ENCODE measurements around the gene HOXC6.

DNA sequence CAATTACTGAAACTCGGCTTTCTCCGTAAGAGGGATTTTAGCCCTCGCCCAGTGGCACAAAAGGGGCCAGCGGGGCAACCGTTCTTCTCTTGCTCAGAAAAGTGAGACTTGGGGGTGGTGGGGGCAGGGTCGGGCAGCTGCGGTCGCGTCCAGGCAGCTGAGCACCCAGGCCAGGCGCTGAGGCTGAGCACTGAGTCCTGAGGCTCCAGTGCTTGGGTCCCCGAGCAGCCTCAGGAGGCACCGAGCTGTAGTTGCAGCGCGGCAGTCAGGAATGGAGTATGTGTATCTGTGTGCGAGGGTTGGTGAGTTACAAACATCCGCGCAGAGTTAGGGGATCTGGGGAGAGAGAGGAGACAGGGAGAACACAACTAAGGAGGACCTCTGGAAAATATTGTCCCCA is 4.1 kb upstream of the HOXC6 start:
- TF ChIP-seq, protein P1, sequence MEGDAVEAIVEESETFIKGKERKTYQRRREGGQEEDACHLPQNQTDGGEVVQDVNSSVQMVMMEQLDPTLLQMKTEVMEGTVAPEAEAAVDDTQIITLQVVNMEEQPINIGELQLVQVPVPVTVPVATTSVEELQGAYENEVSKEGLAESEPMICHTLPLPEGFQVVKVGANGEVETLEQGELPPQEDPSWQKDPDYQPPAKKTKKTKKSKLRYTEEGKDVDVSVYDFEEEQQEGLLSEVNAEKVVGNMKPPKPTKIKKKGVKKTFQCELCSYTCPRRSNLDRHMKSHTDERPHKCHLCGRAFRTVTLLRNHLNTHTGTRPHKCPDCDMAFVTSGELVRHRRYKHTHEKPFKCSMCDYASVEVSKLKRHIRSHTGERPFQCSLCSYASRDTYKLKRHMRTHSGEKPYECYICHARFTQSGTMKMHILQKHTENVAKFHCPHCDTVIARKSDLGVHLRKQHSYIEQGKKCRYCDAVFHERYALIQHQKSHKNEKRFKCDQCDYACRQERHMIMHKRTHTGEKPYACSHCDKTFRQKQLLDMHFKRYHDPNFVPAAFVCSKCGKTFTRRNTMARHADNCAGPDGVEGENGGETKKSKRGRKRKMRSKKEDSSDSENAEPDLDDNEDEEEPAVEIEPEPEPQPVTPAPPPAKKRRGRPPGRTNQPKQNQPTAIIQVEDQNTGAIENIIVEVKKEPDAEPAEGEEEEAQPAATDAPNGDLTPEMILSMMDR (IDR thresholded peaks at IDR 0.05), result no peak
- TF ChIP-seq POLR2A (IDR thresholded peaks at IDR 0.05), result no peak

All from esophagus squamous epithelium (tissue), 4 donors.